Erythroblast (primary cell): ENCODE data around the gene NEK11.

Source experiments
- GATA1 ChIP-seq: IDR thresholded peaks from 2 replicates; pipeline ENCODE4 v1.6.1; 2011; ENCODE audit warnings: low read depth, mild to moderate bottlenecking, control low read depth, low read length, moderate library complexity
- POLR2A ChIP-seq: IDR thresholded peaks from 2 replicates; pipeline ENCODE4 v1.6.1; 2011; ENCODE audit warnings: mild to moderate bottlenecking, low read length

- TF ChIP-seq GATA1: no peak
- no peak for TF ChIP-seq POLR2A
Observed at GRCh38 chr3:131072099-131072559, 45.5 kb downstream of the NEK11 start.
